Lung (tissue), 12 donors: Measurements from ENCODE around the gene GRIK3. TPM values are rescaled to one million over a fixed set of nuclear protein-coding genes. Genes with fewer than 3 reads are reported as not detected.

Experiments
- ATAC-seq: fragments of 200-7000 bp; cut with Tn5 transposase; one replicate; pipeline ENCODE4 v1.9.1; 2020; ENCODE audit warnings: moderate number of reproducible peaks; ENCODE audit not compliant: insufficient read depth, low FRiP score
- DNase-seq, 3 donors: peaks; one replicate each; pipeline ENCODE4 v3.0.0-alpha.2; 2013 to 2017
- H3K27ac ChIP-seq, 2 donors: one replicate each; pipeline ENCODE4 v1.5.1; 2013; ENCODE audit warnings: mild to moderate bottlenecking in 2 of 2, moderate library complexity in 2 of 2, control low read depth in 1 of 2, inconsistent platforms in 1 of 2, low read depth in 1 of 2, low read length in 1 of 2
- H3K27me3 ChIP-seq, 3 donors: one replicate each; pipeline ENCODE4 v1.5.1; 2013; ENCODE audit warnings: low read length in 2 of 3; ENCODE audit not compliant: control insufficient read depth in 3 of 3, insufficient read depth in 3 of 3
- H3K36me3 ChIP-seq, 4 donors: one replicate each; pipeline ENCODE4 v1.5.1; 2013; ENCODE audit warnings: low read length in 4 of 4, mild to moderate bottlenecking in 1 of 4, moderate library complexity in 1 of 4; ENCODE audit not compliant: control insufficient read depth in 4 of 4, insufficient read depth in 4 of 4
- H3K4me1 ChIP-seq, 5 donors: one replicate each; pipeline ENCODE4 v1.5.1; 2013; ENCODE audit warnings: low read length in 5 of 5, mild to moderate bottlenecking in 2 of 5, moderate library complexity in 1 of 5; ENCODE audit not compliant: control insufficient read depth in 5 of 5, insufficient read depth in 5 of 5
- H3K4me3 ChIP-seq: one replicate; pipeline ENCODE4 v1.5.1; 2013; ENCODE audit warnings: mild to moderate bottlenecking, control low read depth, moderate library complexity
- H3K9ac ChIP-seq, 2 donors: one replicate each; pipeline ENCODE4 v1.5.1; 2013; ENCODE audit warnings: low read length in 2 of 2, control low read depth in 1 of 2; ENCODE audit not compliant: insufficient read depth in 1 of 2
- H3K9me3 ChIP-seq, 4 donors: one replicate each; pipeline ENCODE4 v1.5.1; 2013; ENCODE audit warnings: low read length in 3 of 4, mild to moderate bottlenecking in 1 of 4, moderate library complexity in 1 of 4; ENCODE audit not compliant: control insufficient read depth in 4 of 4, insufficient read depth in 3 of 4
- CTCF ChIP-seq: IDR thresholded peaks from 2 replicates; pipeline ENCODE4 v1.5.1; 2012; ENCODE audit warnings: mild to moderate bottlenecking; ENCODE audit errors: control extremely low read depth, extremely low read depth
- WGBS, 2 donors: extraction: QIAGEN DNeasy Blood & Tissue Kit; methylation state at CpG; one replicate each; pipeline ENCODE4 v1.1.7; 2013; 5-methylcytosine and 5-hydroxymethylcytosine counted together
- polyA plus RNA-seq, 2 donors: library from polyadenylated mRNA; stranded (reverse); fragments of 200-250 nt; gene quantifications; one replicate each; pipeline ENCODE4 v1.2.1, GENCODE V29; 2013
- total RNA-seq, 2 donors: library from RNA; depleted of rRNA in 1 of 2; stranded (reverse); fragments of >200 nt in 1 of 2; gene quantifications; one replicate each; pipeline ENCODE4 v1.2.1, GENCODE V29; 2014 to 2021
- donor health status: control.
- donor health status: control.
- donor health status: Bipolar disorder and iron deficiency.
- donor health status: healthy.
- donor health status: DM: yes; HTN: yes; CAD: no.

The GRIK3 gene
- total and polyA plus RNA-seq, 4 donors = 0.01 to 0.40 (median 0.07) TPM

GRCh38 chr1:36865602-36865900, 168.8 kb downstream of the GRIK3 start:
- Histone ChIP-seq H3K27ac (no peak overlapping the region), H3K4me3 (no peak overlapping the region), H3K9ac (no peak overlapping the region), H3K27me3 (peaks cover 0 to 3% (median 0%) of the 10 kb centered on the region in 3 donors), H3K4me1 (peaks cover 0 to 2% (median 0%) of the 10 kb centered on the region in 5 donors), H3K36me3 (no peaks in the 10 kb centered on the region), H3K9me3 (peaks cover 0 to 2% (median 0%) of the 10 kb centered on the region in 4 donors)
- TF ChIP-seq CTCF = no peak
- 33 to 39% methylated on average over 1 of the region's 1 CpG for WGBS, 2 donors
- ATAC-seq = no peak
- no peak for DNase-seq

GRCh38 chr1:36864823-36865601, 169.3 kb downstream of the GRIK3 start:
- no peak overlapping the region for H3K9ac ChIP-seq
- peaks cover 0 to 2% (median 0%) of the 10 kb centered on the region in 5 donors for H3K4me1 ChIP-seq
- peaks cover 0 to 3% (median 0%) of the 10 kb centered on the region in 3 donors for H3K27me3 ChIP-seq
- 65 to 71% methylated on average over 11 of the region's 11 CpGs for WGBS, 2 donors
- H3K4me3 ChIP-seq = no peak overlapping the region
- DNase-seq (no peak), ATAC-seq (no peak)
- H3K36me3 ChIP-seq = no peaks in the 10 kb centered on the region
- no peak overlapping the region for H3K27ac ChIP-seq
- H3K9me3 ChIP-seq = peaks cover 0 to 2% (median 0%) of the 10 kb centered on the region in 4 donors
- TF ChIP-seq CTCF = no peak

- ATAC-seq = no peak
- H3K4me1 ChIP-seq = peaks cover 0 to 2% (median 0%) of the 10 kb centered on the region in 5 donors
- no peak overlapping the region for H3K9ac ChIP-seq
- H3K9me3 ChIP-seq = no peaks in the 10 kb centered on the region
- 45 to 48% methylated on average over 6 of the region's 6 CpGs for WGBS, 2 donors
- no peak overlapping the region for H3K4me3 ChIP-seq
- no peak overlapping the region for H3K27ac ChIP-seq
- no peak for DNase-seq
- H3K27me3 ChIP-seq = peaks cover 0 to 3% (median 0%) of the 10 kb centered on the region in 3 donors
- no peak for TF ChIP-seq CTCF
- H3K36me3 ChIP-seq = no peaks in the 10 kb centered on the region
Measured at GRCh38 chr1:36864182-36864822, 170.0 kb downstream of the GRIK3 start.
